ENCODE measurements around the gene MALRD1.
A peak's percentile ranks its signal among the peaks of the same experiment; 100 is the strongest.

The MALRD1 gene

DNA sequence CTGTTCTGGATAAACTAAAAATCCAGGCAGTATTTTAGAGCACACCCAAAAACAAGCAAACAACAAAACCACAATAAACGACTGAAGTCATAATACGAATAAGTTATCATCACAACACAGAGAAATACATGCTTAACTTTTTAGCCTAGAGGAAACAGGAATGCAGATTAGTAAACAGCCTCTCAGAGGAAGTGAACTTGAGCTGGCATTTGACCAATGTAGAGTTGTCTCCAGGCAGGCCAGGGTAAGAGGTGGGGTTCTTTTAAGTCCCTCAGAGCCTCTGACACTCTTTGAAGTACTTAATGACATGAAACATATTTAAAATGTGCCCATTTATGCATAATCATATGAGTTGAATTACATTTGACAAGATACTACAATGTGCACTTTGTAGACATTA lies 724.4 kb downstream of the MALRD1 start:
- no peaks in the 10 kb centered on the region for H3K36me3 ChIP-seq
- H3K9me3 ChIP-seq (replicated peaks in 1 of 11), result no peaks in the 10 kb centered on the region
- H3K27me3 ChIP-seq, result no peaks in the 10 kb centered on the region
- no peak for TF ChIP-seq Cebpa-rat (IDR thresholded peaks at IDR 0.05)
- H3K4me3 ChIP-seq, result no peak overlapping the region
- no peak overlapping the region for H3K27ac ChIP-seq
- peaks cover 0 to 38% (median 15%) of the 10 kb centered on the region in 10 experiments; a peak in 13 of 20 replicates for H3K4me1 ChIP-seq
- peak overlapping the region in 4 of 11 experiments; percentile 12 to 78 (median 18); a peak in 6 of 22 replicates for H3K4me2 ChIP-seq
- H4K20me1 ChIP-seq, result no peaks in the 10 kb centered on the region
- no peak overlapping the region for H3K9ac ChIP-seq

DNA sequence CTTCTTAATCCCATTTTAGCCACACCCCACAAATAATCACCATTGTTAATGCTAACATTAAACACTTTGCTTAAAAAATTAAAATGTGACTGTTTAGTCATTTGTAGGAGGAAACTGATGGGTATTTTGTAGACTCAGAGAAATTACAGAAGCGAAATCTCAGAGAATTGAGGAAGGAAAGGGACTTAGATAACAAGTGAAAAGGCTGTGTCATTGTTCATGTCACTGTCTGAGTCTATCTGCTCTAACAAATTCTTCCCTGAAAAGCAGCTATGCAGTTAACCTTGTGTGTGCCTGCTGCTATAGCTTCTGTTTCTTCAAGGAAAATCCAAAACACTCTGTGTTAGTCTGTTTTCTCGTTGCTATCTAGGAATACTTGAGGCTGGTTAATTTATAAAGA lies 726.7 kb downstream of the MALRD1 start:
- Histone ChIP-seq H3K4me1 (peaks cover 0 to 44% (median 15%) of the 10 kb centered on the region in 10 experiments; a peak in 13 of 20 replicates), H3K4me2 (peak overlapping the region in 7 of 11 experiments; percentile 26 to 87 (median 67); a peak in 14 of 22 replicates), H3K27ac (peak overlapping the region in 10 of 11 experiments; percentile 8 to 76 (median 50); a peak in 15 of 22 replicates), H3K9me3 (replicated peaks in 1 of 11) (no peaks in the 10 kb centered on the region), H3K4me3 (no peak overlapping the region), H3K9ac (peak overlapping the region in 4 of 11 experiments; percentile 10 to 36 (median 19); a peak in 3 of 22 replicates), H4K20me1 (no peaks in the 10 kb centered on the region), H3K36me3 (no peaks in the 10 kb centered on the region), H3K27me3 (no peaks in the 10 kb centered on the region)
- no peak for TF ChIP-seq Cebpa-rat (IDR thresholded peaks at IDR 0.05)

GRCh38 chr10:19777806-19778205 lies 729.2 kb downstream of the MALRD1 start:
- no peak overlapping the region for H3K9ac ChIP-seq
- no peaks in the 10 kb centered on the region for H3K27me3 ChIP-seq

DNA sequence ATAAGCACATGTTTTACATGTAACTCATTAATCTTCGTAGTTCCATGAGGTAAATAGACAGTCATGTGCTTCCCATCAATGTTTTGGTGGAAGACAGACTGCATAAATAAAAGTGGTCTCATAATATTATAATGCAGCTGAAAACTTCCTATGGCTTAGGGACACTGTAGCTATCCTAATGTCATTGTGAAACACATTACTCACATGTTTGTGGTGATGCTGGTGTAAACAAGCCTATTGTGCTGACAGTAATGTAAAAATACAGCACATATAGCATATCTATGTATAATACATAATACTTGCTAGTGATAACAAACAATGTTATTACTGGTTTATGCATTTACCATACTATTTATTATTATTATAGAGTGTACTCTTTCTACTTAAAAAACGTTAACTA lies 730.4 kb downstream of the MALRD1 start:
- Histone ChIP-seq H4K20me1 (no peaks in the 10 kb centered on the region), H3K4me2 (no peak overlapping the region; a peak in 1 of 22 replicates)
- no peak for TF ChIP-seq Cebpa-rat (IDR thresholded peaks at IDR 0.05)

More at GRCh38 chr10:19777806-19778205, 729.2 kb downstream of the MALRD1 start:
- Histone ChIP-seq H3K4me1 (peaks cover 12 to 55% (median 30%) of the 10 kb centered on the region in 10 experiments), H3K27ac (no peak overlapping the region), H3K9me3 (replicated peaks in 1 of 11) (no peaks in the 10 kb centered on the region), H3K4me2 (no peak overlapping the region), H3K36me3 (no peaks in the 10 kb centered on the region), H4K20me1 (no peaks in the 10 kb centered on the region), H3K4me3 (no peak overlapping the region)
- no peak for TF ChIP-seq Cebpa-rat (IDR thresholded peaks at IDR 0.05)

GRCh38 chr10:19782430-19783089 lies 734.0 kb downstream of the MALRD1 start:
- peaks cover 15 to 33% (median 20%) of the 10 kb centered on the region in 10 experiments for H3K4me1 ChIP-seq
- no peaks in the 10 kb centered on the region for H4K20me1 ChIP-seq
- H3K36me3 ChIP-seq, result no peaks in the 10 kb centered on the region
- peak overlapping the region in 3 of 10 experiments; percentile 1 to 20 (median 15); a peak in 4 of 20 replicates for H3K4me3 ChIP-seq
- H3K27me3 ChIP-seq, result no peaks in the 10 kb centered on the region
- peak overlapping the region; percentile 51 to 79 (median 72) for H3K4me2 ChIP-seq
- peak overlapping the region in 6 of 11 experiments; percentile 45 to 65 (median 48); a peak in 10 of 22 replicates for H3K9ac ChIP-seq
- peak overlapping the region in 8 of 11 experiments; percentile 49 to 84 (median 73); a peak in 16 of 22 replicates for H3K27ac ChIP-seq
- peaks cover 0 to 4% (median 0%) of the 10 kb centered on the region in 11 experiments; a peak in 1 of 22 replicates for H3K9me3 ChIP-seq (replicated peaks in 1 of 11)
- TF ChIP-seq Cebpa-rat (IDR thresholded peaks at IDR 0.05), result no peak; a peak in 1 of 22 replicates

More for the DNA sequence above, 730.4 kb downstream of the MALRD1 start:
- Histone ChIP-seq H3K4me1 (peaks cover 15 to 43% (median 32%) of the 10 kb centered on the region in 10 experiments), H3K9ac (no peak overlapping the region), H3K27me3 (no peaks in the 10 kb centered on the region), H3K36me3 (no peaks in the 10 kb centered on the region), H3K9me3 (replicated peaks in 1 of 11) (peaks cover 0 to 4% (median 0%) of the 10 kb centered on the region in 11 experiments; a peak in 1 of 22 replicates), H3K27ac (no peak overlapping the region), H3K4me3 (no peak overlapping the region)

GRCh38 chr10:19783721-19784120 lies 735.1 kb downstream of the MALRD1 start:
- Histone ChIP-seq H3K4me3 (no peak overlapping the region), H3K36me3 (no peaks in the 10 kb centered on the region), H4K20me1 (no peaks in the 10 kb centered on the region), H3K27ac (peak overlapping the region in 3 of 11 experiments; percentile 72 to 82 (median 78); a peak in 2 of 22 replicates), H3K4me1 (peaks cover 15 to 31% (median 20%) of the 10 kb centered on the region in 10 experiments), H3K9ac (no peak overlapping the region), H3K4me2 (no peak overlapping the region), H3K9me3 (replicated peaks in 1 of 11) (peaks cover 0 to 4% (median 0%) of the 10 kb centered on the region in 11 experiments; a peak in 1 of 22 replicates), H3K27me3 (no peaks in the 10 kb centered on the region)
- TF ChIP-seq Cebpa-rat (IDR thresholded peaks at IDR 0.05), result no peak

Measured in BLaER1 treated with 17β-estradiol and CSF1 and Interleukin-3, amounts not matched to agents 10 nM and 100 nM (cell line).